ENCODE data around the gene CBX4.

- no peak for TF ChIP-seq CTCF (conservative IDR thresholded peaks at IDR 0.05; ENCODE audit: low read depth, low read length)
- TF ChIP-seq EZH2phosphoT487 (IDR thresholded peaks at IDR 0.05; ENCODE audit: borderline replicate concordance, low read length): no peak
Observed at GRCh38 chr17:79824893-79825579, 14.2 kb downstream of the CBX4 start.

Measured in PC-3 (cell line).